Measurements from ENCODE around the gene PLVAP.
"Not testable (repeated sequence)": the region's sequence is repeated elsewhere in the genome, so short reads cannot be mapped to it uniquely, and the experiment has no call there.

The PLVAP gene

GRCh38 chr19:17390665-17391370 lies 13.7 kb upstream of the PLVAP start:
- no peak for TF ChIP-seq POLR2A (IDR thresholded peaks at IDR 0.05; ENCODE audit: low read length)
- no peak for TF ChIP-seq GATA1 (IDR thresholded peaks at IDR 0.05; ENCODE audit: low read depth, low read length)
- peak; percentile 93 for DNase-seq

GRCh38 chr19:17389957-17390664 lies 13.0 kb upstream of the PLVAP start:
- TF ChIP-seq GATA1 (IDR thresholded peaks at IDR 0.05; ENCODE audit: low read depth, low read length) = no peak
- TF ChIP-seq POLR2A (IDR thresholded peaks at IDR 0.05; ENCODE audit: low read length) = no peak
- DNase-seq = no peak

- TF ChIP-seq POLR2A (IDR thresholded peaks at IDR 0.05; ENCODE audit: low read length) (no peak), GATA1 (IDR thresholded peaks at IDR 0.05; ENCODE audit: low read depth, low read length) (no peak)
- DNase-seq = no peak
Observed at GRCh38 chr19:17389288-17389687, 12.1 kb upstream of the PLVAP start.

GRCh38 chr19:17385878-17386611 lies 8.9 kb upstream of the PLVAP start:
- peak in 1 of 2 experiments; percentile 81 for DNase-seq
- TF ChIP-seq POLR2A (IDR thresholded peaks at IDR 0.05; ENCODE audit: low read length) = no peak
- TF ChIP-seq GATA1 (IDR thresholded peaks at IDR 0.05; ENCODE audit: low read depth, low read length) = no peak

- TF ChIP-seq POLR2A (IDR thresholded peaks at IDR 0.05; ENCODE audit: low read length) = no peak
- TF ChIP-seq GATA1 (IDR thresholded peaks at IDR 0.05; ENCODE audit: low read depth, low read length) = no peak
- no peak for DNase-seq
Observed at GRCh38 chr19:17380426-17381138, 3.4 kb upstream of the PLVAP start.

GRCh38 chr19:17379221-17379631 lies 2.1 kb upstream of the PLVAP start:
- no peak for DNase-seq
- TF ChIP-seq GATA1 (IDR thresholded peaks at IDR 0.05; ENCODE audit: low read depth, low read length) (no peak), POLR2A (IDR thresholded peaks at IDR 0.05; ENCODE audit: low read length) (no peak)

- TF ChIP-seq GATA1 (IDR thresholded peaks at IDR 0.05; ENCODE audit: low read depth, low read length) = no peak
- TF ChIP-seq POLR2A (IDR thresholded peaks at IDR 0.05; ENCODE audit: low read length) = no peak
- DNase-seq = no peak
Observed at GRCh38 chr19:17378271-17378670, 1.1 kb upstream of the PLVAP start.

- DNase-seq = no peak
- no peak for TF ChIP-seq POLR2A (IDR thresholded peaks at IDR 0.05; ENCODE audit: low read length)
- TF ChIP-seq GATA1 (IDR thresholded peaks at IDR 0.05; ENCODE audit: low read depth, low read length) = no peak
Observed at GRCh38 chr19:17370026-17370587, 7.0 kb downstream of the PLVAP start.

GRCh38 chr19:17365361-17365760 lies 11.8 kb downstream of the PLVAP start:
- TF ChIP-seq POLR2A (IDR thresholded peaks at IDR 0.05; ENCODE audit: low read length) (no peak), GATA1 (IDR thresholded peaks at IDR 0.05; ENCODE audit: low read depth, low read length) (no peak)
- no peak for DNase-seq

- not testable (repeated sequence) for DNase-seq
Observed at GRCh38 chr19:17363852-17364605, 13.1 kb downstream of the PLVAP start.

GRCh38 chr19:17359905-17360800 lies 17.0 kb downstream of the PLVAP start:
- DNase-seq = no peak
- no peak for TF ChIP-seq POLR2A (IDR thresholded peaks at IDR 0.05; ENCODE audit: low read length)
- TF ChIP-seq GATA1 (IDR thresholded peaks at IDR 0.05; ENCODE audit: low read depth, low read length) = no peak

GRCh38 chr19:17358395-17358794 lies 18.7 kb downstream of the PLVAP start:
- TF ChIP-seq POLR2A (IDR thresholded peaks at IDR 0.05; ENCODE audit: low read length) = no peak
- no peak for TF ChIP-seq GATA1 (IDR thresholded peaks at IDR 0.05; ENCODE audit: low read depth, low read length)
- no peak for DNase-seq

Measured in erythroblast (primary cell).